ENCODE results near the gene EPB41L1.

Gene EPB41L1

DNA sequence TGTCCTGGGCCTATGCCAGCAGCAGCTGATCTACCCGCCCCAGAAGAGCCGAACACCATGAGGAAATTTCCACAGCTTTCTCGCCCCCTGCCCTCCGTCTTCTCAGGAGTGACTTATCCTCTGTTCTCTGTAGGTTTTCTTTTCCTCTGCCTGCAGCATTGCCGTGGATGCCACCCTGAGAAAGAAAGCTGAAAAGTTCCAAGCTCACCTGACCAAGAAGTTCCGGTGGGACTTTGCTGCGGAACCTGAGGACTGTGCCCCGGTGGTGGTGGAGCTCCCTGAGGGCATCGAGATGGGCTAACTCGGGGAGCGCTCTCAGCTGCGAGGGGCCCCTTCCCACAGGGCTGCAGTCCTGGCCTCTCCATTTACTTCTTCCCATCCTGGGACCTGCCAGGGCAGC, 100.9 kb downstream of the EPB41L1 start:
- H3K36me3 ChIP-seq, result peaks cover 46% of the 10 kb centered on the region
- no peak overlapping the region for H3K27ac ChIP-seq

GRCh38 chr20:36259177-36260061, 104.9 kb downstream of the EPB41L1 start:
- no peak overlapping the region for H3K4me3 ChIP-seq (ENCODE audit: low read depth, low read length)
- TF ChIP-seq CTCF (IDR thresholded peaks at IDR 0.05; ENCODE audit: low read depth, low read length), result no peak
- no peaks in the 10 kb centered on the region for H3K9me3 ChIP-seq (ENCODE audit: severe bottlenecking)
- H3K27ac ChIP-seq, result no peak overlapping the region
- no peak for DNase-seq
- peaks cover 22% of the 10 kb centered on the region for H3K36me3 ChIP-seq
- H3K27me3 ChIP-seq (ENCODE audit: insufficient read depth, low read depth, severe bottlenecking), result no peaks in the 10 kb centered on the region

More for the DNA sequence above, 100.9 kb downstream of the EPB41L1 start:
- Histone ChIP-seq H3K9me3 (ENCODE audit: severe bottlenecking) (no peaks in the 10 kb centered on the region), H3K4me3 (ENCODE audit: low read depth, low read length) (no peak overlapping the region), H3K27me3 (ENCODE audit: insufficient read depth, low read depth, severe bottlenecking) (no peaks in the 10 kb centered on the region)
- no peak for TF ChIP-seq CTCF (IDR thresholded peaks at IDR 0.05; ENCODE audit: low read depth, low read length)
- no peak for DNase-seq

GRCh38 chr20:36260316-36260715, 105.8 kb downstream of the EPB41L1 start:
- peaks cover 20% of the 10 kb centered on the region for H3K36me3 ChIP-seq
- no peaks in the 10 kb centered on the region for H3K27me3 ChIP-seq (ENCODE audit: insufficient read depth, low read depth, severe bottlenecking)
- no peak overlapping the region for H3K27ac ChIP-seq
- no peak for DNase-seq
- no peak for TF ChIP-seq CTCF (IDR thresholded peaks at IDR 0.05; ENCODE audit: low read depth, low read length)
- no peaks in the 10 kb centered on the region for H3K9me3 ChIP-seq (ENCODE audit: severe bottlenecking)
- no peak overlapping the region for H3K4me3 ChIP-seq (ENCODE audit: low read depth, low read length)

- peaks cover 8% of the 10 kb centered on the region for H3K36me3 ChIP-seq
- H3K9me3 ChIP-seq (ENCODE audit: severe bottlenecking), result no peaks in the 10 kb centered on the region
- no peak for TF ChIP-seq CTCF (IDR thresholded peaks at IDR 0.05; ENCODE audit: low read depth, low read length)
- no peak for DNase-seq
- no peak overlapping the region for H3K4me3 ChIP-seq (ENCODE audit: low read depth, low read length)
- no peak overlapping the region for H3K27ac ChIP-seq
- H3K27me3 ChIP-seq (ENCODE audit: insufficient read depth, low read depth, severe bottlenecking), result no peaks in the 10 kb centered on the region
Observed at GRCh38 chr20:36261389-36262105, 107.0 kb downstream of the EPB41L1 start.

DNA sequence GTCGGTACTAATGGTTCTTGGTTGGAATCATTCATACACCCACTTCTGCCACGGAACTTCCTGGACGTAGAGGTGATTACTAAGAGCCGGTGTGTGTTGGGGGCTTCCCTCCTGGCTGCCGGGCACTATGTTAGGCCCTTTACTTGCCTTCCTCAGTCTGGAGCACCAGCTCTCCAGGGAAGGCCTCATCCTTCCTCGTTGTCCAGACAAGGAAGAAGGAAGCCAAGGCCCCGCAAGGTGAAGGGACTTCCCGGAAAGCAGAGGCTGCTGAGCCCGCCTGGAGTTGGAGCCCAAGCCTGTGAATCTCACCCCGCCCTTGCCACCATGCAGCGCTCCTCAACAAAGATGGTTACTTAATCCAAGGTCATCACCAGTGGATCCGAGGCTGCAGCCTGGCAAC, 107.9 kb downstream of the EPB41L1 start:
- Histone ChIP-seq H3K27ac (no peak overlapping the region), H3K9me3 (ENCODE audit: severe bottlenecking) (no peaks in the 10 kb centered on the region), H3K36me3 (no peaks in the 10 kb centered on the region), H3K27me3 (ENCODE audit: insufficient read depth, low read depth, severe bottlenecking) (no peaks in the 10 kb centered on the region), H3K4me3 (ENCODE audit: low read depth, low read length) (no peak overlapping the region)
- no peak for TF ChIP-seq CTCF (IDR thresholded peaks at IDR 0.05; ENCODE audit: low read depth, low read length)
- DNase-seq, result no peak
